Measurements from ENCODE around the gene CD38. TPM values are rescaled to one million over a fixed set of nuclear protein-coding genes. Genes with fewer than 3 reads are reported as not detected.

CD38 gene
- polyA plus RNA-seq, 1 donor from 2014 or later, result 0.21 TPM

- Histone ChIP-seq H3K4me3 (ENCODE audit: low read length) (no peak overlapping the region), H3K9me3 (ENCODE audit: low read length) (peaks cover 6% of the 10 kb centered on the region), H3K9ac (ENCODE audit: low read length) (no peak overlapping the region), H3K79me2 (replicated peaks; ENCODE audit: insufficient read depth, low read length) (no peaks in the 10 kb centered on the region), H3F3A (ENCODE audit: insufficient read depth, low read length, poor library complexity, severe bottlenecking) (no peaks in the 10 kb centered on the region), H3K4me2 (ENCODE audit: low read length) (no peak overlapping the region), H3K36me3 (ENCODE audit: insufficient read depth, low read length) (no peaks in the 10 kb centered on the region), H3K9me2 (ENCODE audit: insufficient read depth, low read length) (no peaks in the 10 kb centered on the region), H4K20me1 (ENCODE audit: insufficient read depth) (no peaks in the 10 kb centered on the region), H2AFZ (ENCODE audit: low read depth, low read length) (no peak overlapping the region), H3K27me3 (ENCODE audit: insufficient read depth, low read depth, low read length) (no peaks in the 10 kb centered on the region), H3K27ac (ENCODE audit: low read length) (no peak overlapping the region)
- TF ChIP-seq SMC3 (conservative IDR thresholded peaks at IDR 0.05; ENCODE audit: poor library complexity) (no peak), EP300 (conservative IDR thresholded peaks at IDR 0.05; ENCODE audit: poor library complexity, severe bottlenecking) (no peak), POLR2AphosphoS5 (IDR thresholded peaks at IDR 0.05) (no peak), TAF1 (IDR thresholded peaks at IDR 0.05; ENCODE audit: low read depth) (no peak), EZH2 (IDR thresholded peaks at IDR 0.05; ENCODE audit: borderline replicate concordance, insufficient read depth, low read length, poor library complexity, severe bottlenecking) (no peak), RAD21 (conservative IDR thresholded peaks at IDR 0.05) (no peak), MXI1 (conservative IDR thresholded peaks at IDR 0.05; ENCODE audit: poor library complexity, severe bottlenecking) (no peak)
- TF ChIP-seq, protein P1, sequence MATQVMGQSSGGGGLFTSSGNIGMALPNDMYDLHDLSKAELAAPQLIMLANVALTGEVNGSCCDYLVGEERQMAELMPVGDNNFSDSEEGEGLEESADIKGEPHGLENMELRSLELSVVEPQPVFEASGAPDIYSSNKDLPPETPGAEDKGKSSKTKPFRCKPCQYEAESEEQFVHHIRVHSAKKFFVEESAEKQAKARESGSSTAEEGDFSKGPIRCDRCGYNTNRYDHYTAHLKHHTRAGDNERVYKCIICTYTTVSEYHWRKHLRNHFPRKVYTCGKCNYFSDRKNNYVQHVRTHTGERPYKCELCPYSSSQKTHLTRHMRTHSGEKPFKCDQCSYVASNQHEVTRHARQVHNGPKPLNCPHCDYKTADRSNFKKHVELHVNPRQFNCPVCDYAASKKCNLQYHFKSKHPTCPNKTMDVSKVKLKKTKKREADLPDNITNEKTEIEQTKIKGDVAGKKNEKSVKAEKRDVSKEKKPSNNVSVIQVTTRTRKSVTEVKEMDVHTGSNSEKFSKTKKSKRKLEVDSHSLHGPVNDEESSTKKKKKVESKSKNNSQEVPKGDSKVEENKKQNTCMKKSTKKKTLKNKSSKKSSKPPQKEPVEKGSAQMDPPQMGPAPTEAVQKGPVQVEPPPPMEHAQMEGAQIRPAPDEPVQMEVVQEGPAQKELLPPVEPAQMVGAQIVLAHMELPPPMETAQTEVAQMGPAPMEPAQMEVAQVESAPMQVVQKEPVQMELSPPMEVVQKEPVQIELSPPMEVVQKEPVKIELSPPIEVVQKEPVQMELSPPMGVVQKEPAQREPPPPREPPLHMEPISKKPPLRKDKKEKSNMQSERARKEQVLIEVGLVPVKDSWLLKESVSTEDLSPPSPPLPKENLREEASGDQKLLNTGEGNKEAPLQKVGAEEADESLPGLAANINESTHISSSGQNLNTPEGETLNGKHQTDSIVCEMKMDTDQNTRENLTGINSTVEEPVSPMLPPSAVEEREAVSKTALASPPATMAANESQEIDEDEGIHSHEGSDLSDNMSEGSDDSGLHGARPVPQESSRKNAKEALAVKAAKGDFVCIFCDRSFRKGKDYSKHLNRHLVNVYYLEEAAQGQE (IDR thresholded peaks at IDR 0.05; ENCODE audit: borderline replicate concordance), result no peak
- TF ChIP-seq, protein P2, sequence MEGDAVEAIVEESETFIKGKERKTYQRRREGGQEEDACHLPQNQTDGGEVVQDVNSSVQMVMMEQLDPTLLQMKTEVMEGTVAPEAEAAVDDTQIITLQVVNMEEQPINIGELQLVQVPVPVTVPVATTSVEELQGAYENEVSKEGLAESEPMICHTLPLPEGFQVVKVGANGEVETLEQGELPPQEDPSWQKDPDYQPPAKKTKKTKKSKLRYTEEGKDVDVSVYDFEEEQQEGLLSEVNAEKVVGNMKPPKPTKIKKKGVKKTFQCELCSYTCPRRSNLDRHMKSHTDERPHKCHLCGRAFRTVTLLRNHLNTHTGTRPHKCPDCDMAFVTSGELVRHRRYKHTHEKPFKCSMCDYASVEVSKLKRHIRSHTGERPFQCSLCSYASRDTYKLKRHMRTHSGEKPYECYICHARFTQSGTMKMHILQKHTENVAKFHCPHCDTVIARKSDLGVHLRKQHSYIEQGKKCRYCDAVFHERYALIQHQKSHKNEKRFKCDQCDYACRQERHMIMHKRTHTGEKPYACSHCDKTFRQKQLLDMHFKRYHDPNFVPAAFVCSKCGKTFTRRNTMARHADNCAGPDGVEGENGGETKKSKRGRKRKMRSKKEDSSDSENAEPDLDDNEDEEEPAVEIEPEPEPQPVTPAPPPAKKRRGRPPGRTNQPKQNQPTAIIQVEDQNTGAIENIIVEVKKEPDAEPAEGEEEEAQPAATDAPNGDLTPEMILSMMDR (IDR thresholded peaks at IDR 0.05; ENCODE audit: poor library complexity, severe bottlenecking), result no peak
Observed at GRCh38 chr4:15755321-15756155, 22.6 kb upstream of the CD38 start.

DNA sequence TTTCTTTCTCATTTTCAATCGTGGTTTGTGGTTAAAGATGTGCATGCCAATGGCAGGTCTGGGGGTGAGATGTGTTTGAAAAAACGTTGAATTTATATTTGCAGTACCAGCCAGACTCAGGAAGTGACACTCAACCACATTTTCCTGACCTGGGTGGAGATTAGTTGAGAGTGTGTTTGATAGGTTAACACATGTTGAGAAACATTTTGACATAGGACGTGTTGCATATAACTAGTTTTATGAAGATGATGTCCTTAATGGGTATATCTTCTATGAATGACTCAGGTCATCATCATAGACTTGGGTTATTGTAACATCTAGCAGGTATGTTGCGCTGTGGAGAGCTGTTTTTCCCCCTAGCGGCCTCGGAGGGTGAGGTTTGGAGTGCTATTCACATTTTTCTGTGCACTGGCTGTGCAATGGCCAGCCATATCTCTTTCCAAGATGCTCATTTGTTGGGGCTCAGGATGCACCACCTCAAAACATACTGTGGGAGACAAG is 21.7 kb upstream of the CD38 start:
- Histone ChIP-seq H3K4me2 (ENCODE audit: low read length) (no peak overlapping the region), H3K9me3 (ENCODE audit: low read length) (peaks cover 6% of the 10 kb centered on the region), H3K27ac (ENCODE audit: low read length) (no peak overlapping the region), H3K9ac (ENCODE audit: low read length) (no peak overlapping the region), H3K27me3 (ENCODE audit: insufficient read depth, low read depth, low read length) (no peaks in the 10 kb centered on the region), H3K36me3 (ENCODE audit: insufficient read depth, low read length) (no peaks in the 10 kb centered on the region), H3K9me2 (ENCODE audit: insufficient read depth, low read length) (no peaks in the 10 kb centered on the region), H3K4me3 (ENCODE audit: low read length) (no peak overlapping the region), H3F3A (ENCODE audit: insufficient read depth, low read length, poor library complexity, severe bottlenecking) (no peaks in the 10 kb centered on the region), H4K20me1 (ENCODE audit: insufficient read depth) (no peaks in the 10 kb centered on the region), H3K79me2 (replicated peaks; ENCODE audit: insufficient read depth, low read length) (no peaks in the 10 kb centered on the region), H2AFZ (ENCODE audit: low read depth, low read length) (no peak overlapping the region)
- no peak for TF ChIP-seq TAF1 (IDR thresholded peaks at IDR 0.05; ENCODE audit: low read depth)
- TF ChIP-seq, protein P2 (IDR thresholded peaks at IDR 0.05; ENCODE audit: poor library complexity, severe bottlenecking), result no peak
- TF ChIP-seq EZH2 (IDR thresholded peaks at IDR 0.05; ENCODE audit: borderline replicate concordance, insufficient read depth, low read length, poor library complexity, severe bottlenecking), result no peak
- no peak for TF ChIP-seq MXI1 (conservative IDR thresholded peaks at IDR 0.05; ENCODE audit: poor library complexity, severe bottlenecking)
- TF ChIP-seq, protein P1 (IDR thresholded peaks at IDR 0.05; ENCODE audit: borderline replicate concordance), result no peak
- TF ChIP-seq RAD21 (conservative IDR thresholded peaks at IDR 0.05), result no peak
- no peak for TF ChIP-seq SMC3 (conservative IDR thresholded peaks at IDR 0.05; ENCODE audit: poor library complexity)
- no peak for TF ChIP-seq POLR2AphosphoS5 (IDR thresholded peaks at IDR 0.05)
- TF ChIP-seq EP300 (conservative IDR thresholded peaks at IDR 0.05; ENCODE audit: poor library complexity, severe bottlenecking), result no peak

All from neural cell (in vitro differentiated cells).